Testis (tissue), 3 donors: Measurements from ENCODE around the gene TARDBP. TPM values are rescaled to one million over a fixed set of nuclear protein-coding genes. Genes with fewer than 3 reads are reported as not detected.

Source experiments
- DNase-seq: peaks from one replicate; pipeline ENCODE4 v3.0.0-alpha.2; 2019
- H3K27ac ChIP-seq, 2 donors: fragments of 200-600 bp; sonication (generic); one replicate each; pipeline ENCODE4 v1.5.1; 2019
- H3K27me3 ChIP-seq: fragments of 200-600 bp; sonication (generic); one replicate; pipeline ENCODE4 v1.5.1; 2019
- H3K36me3 ChIP-seq: fragments of 200-600 bp; sonication (generic); one replicate; pipeline ENCODE4 v1.5.1; 2017; ENCODE audit warnings: low read depth; ENCODE audit errors: missing control alignments
- H3K4me1 ChIP-seq: fragments of 200-600 bp; sonication (generic); one replicate; pipeline ENCODE4 v1.5.1; 2019
- H3K4me3 ChIP-seq, 2 donors: fragments of 200-600 bp; sonication (generic); one replicate each; pipeline ENCODE4 v1.5.1; 2017 to 2019
- H3K9me3 ChIP-seq: fragments of 200-600 bp; sonication (generic); one replicate; pipeline ENCODE4 v1.5.1; 2017
- POLR2A ChIP-seq: fragments of 450-650 bp; IDR thresholded peaks from one replicate; pipeline ENCODE4 v1.6.1; 2017; ENCODE audit warnings: antibody characterized with exemption, mild to moderate bottlenecking, moderate library complexity
- WGBS, 2 donors: methylation state at CpG; one replicate each; pipeline ENCODE4 v1.1.5; 2018; 5-methylcytosine and 5-hydroxymethylcytosine counted together
- intact Hi-C: fragments of 100-400 bp; cut with DNase I; formaldehyde crosslinking; loops from one replicate; pipeline ENCODE4 v1.15.1; 2023; ENCODE audit warnings: low total_unique reads
- polyA plus RNA-seq: library from polyadenylated mRNA; stranded (reverse); fragments of 350-450 nt; fragmentation: Illumina TruSeq; extraction: RNeasy Lipid Tissue Mini Kit (QIAGEN cat#74804); gene quantifications from one replicate; pipeline ENCODE4 v1.2.3, GENCODE V29; 2014; ENCODE audit warnings: low read depth, low replicate concordance; ENCODE audit not compliant: insufficient read depth
- total RNA-seq, 2 donors: library from RNA; depleted of rRNA; stranded (reverse); fragments of >200 nt; gene quantifications; one replicate each; pipeline ENCODE4 v1.2.3, GENCODE V29; 2016
- TF ChIP-seq, protein P1 (sequence below), 3 experiments: fragments of 450-650 bp in 2 of 3; fragments of 200-600 bp in 1 of 3; sonication (generic) in 1 of 3; IDR thresholded peaks; one replicate each; pipeline ENCODE4 v1.5.1; 2016 to 2019; ENCODE audit warnings: antibody characterized with exemption in 3 of 3, mild to moderate bottlenecking in 2 of 3, moderate library complexity in 1 of 3

TARDBP gene
- total and polyA plus RNA-seq, 3 donors from 2014 or later = 142 to 207 (median 185) TPM

DNA sequence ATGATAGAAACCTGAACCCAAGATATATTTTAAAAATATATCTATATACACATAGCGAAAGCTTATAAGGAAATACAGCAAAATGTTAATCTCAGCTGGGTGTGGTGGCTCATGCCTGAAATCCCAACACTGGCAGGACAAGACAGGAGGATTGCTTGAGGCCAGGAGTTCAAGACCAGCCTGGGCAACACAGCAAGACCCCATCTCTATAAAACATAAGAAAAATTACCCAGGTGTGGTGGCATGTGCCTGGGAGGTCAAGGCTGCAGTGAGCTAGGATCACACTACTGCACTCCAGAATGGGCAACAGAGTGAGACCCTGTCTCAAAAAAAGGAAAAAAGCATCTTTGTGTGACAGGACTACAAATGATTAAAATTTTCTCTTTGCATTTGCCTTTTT is 53.3 kb downstream of the TARDBP start:
- no peak overlapping the region for H3K4me3 ChIP-seq
- intact Hi-C loops = no loop called here
- H3K27me3 ChIP-seq = no peaks in the 10 kb centered on the region
- H3K9me3 ChIP-seq = no peaks in the 10 kb centered on the region
- H3K27ac ChIP-seq = no peak overlapping the region
- TF ChIP-seq POLR2A = no peak
- TF ChIP-seq, protein P1, sequence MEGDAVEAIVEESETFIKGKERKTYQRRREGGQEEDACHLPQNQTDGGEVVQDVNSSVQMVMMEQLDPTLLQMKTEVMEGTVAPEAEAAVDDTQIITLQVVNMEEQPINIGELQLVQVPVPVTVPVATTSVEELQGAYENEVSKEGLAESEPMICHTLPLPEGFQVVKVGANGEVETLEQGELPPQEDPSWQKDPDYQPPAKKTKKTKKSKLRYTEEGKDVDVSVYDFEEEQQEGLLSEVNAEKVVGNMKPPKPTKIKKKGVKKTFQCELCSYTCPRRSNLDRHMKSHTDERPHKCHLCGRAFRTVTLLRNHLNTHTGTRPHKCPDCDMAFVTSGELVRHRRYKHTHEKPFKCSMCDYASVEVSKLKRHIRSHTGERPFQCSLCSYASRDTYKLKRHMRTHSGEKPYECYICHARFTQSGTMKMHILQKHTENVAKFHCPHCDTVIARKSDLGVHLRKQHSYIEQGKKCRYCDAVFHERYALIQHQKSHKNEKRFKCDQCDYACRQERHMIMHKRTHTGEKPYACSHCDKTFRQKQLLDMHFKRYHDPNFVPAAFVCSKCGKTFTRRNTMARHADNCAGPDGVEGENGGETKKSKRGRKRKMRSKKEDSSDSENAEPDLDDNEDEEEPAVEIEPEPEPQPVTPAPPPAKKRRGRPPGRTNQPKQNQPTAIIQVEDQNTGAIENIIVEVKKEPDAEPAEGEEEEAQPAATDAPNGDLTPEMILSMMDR (IDR thresholded peaks at IDR 0.05) = no peak
- H3K4me1 ChIP-seq = peaks cover 3% of the 10 kb centered on the region
- DNase-seq = no peak
- H3K36me3 ChIP-seq = no peaks in the 10 kb centered on the region
- WGBS, 2 donors = 97 to 100% methylated on average over 1 of the region's 1 CpG

DNA sequence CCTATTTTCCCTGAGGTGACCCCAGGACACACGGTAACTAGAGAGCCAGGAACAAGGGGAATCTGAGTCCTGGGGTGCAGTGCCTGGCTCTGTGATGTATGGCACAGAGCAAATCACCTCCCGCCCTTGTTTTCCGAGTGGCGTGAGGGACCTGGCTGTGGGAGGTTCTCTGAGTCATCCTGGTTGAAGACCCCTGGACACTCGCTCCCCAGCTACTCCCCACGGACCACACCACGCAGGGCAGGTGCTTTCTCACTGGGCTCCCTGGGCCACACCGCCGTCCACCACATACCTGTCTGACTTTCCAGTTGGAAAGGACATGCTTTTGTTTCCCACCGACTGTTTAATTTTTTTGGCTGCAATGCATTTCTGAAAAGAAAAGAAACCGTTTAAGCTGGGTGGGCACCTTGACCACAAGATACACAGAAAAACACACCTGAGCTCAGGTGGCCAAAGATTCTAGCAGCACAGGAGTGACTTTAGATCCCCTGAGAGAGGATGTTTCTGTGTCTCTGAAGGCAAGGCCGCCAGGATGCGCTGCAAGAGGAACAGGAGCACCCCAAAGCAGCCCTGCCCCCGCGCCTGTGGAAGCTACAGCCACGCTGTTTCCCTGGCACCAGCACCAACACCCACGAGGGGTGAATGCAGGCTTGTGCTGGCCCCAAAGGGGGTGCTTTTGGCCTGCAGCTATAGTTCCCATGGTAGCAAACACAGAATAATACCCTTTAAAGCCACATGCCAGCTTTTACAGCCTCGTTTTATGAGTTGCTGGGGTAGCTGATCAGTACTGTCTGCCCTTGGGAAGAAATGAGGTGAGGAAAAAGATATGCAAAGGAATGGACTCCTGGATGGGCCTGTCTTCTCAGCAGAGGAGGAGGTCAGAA is 55.5 kb downstream of the TARDBP start:
- H3K36me3 ChIP-seq = no peaks in the 10 kb centered on the region
- no peaks in the 10 kb centered on the region for H3K4me1 ChIP-seq
- no peak overlapping the region for H3K27ac ChIP-seq
- intact Hi-C loops = no loop called here
- DNase-seq = peak; percentile 10
- H3K27me3 ChIP-seq = no peaks in the 10 kb centered on the region
- no peak overlapping the region for H3K4me3 ChIP-seq
- TF ChIP-seq POLR2A = no peak
- TF ChIP-seq, protein P1 (IDR thresholded peaks at IDR 0.05) = no peak
- 83 to 91% methylated on average over 18 of the region's 18 CpGs for WGBS, 2 donors
- H3K9me3 ChIP-seq = no peaks in the 10 kb centered on the region

DNA sequence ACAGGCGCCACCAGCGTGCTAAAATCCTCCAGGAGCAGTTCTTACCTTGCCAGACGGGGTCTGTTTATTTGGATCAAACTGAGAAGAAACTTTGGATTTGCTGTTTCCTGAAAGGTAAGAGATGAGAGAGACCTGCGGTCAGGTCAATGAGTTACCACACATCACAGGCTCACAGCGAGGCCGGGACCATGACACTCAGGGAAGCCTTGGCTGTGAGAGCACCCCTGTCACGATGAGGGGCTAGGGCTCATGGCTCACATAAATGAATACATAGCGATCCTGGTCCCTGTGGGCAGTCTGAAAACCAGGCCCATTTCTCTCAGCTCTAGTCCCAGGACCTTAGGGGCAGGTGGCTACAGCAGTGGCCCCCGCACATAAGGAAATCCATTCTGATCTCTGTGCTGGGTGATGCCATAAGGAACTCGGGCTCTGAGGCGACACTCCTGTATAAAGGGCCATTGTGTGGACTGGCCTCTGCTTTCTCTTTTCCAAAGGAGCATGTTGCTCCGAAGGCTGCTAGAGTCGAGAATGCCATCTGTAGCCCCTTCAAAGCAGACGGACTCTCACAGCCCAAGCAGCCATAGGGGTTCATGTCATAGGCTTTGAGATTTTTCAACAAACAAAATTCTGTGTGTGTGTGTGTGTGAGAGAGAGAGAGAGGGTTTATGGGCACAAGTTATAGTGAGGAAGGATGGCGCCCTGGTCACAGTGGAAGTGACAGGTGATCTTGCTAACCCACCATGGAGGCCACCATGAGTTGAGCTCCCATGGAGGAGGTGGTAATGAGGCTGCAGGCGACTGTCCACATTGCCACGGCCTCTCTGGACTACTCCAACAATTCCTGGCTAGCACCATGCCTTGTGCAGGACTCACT is 56.4 kb downstream of the TARDBP start:
- 89 to 97% methylated on average over 11 to 17 of the region's 17 CpGs for WGBS, 2 donors

DNA sequence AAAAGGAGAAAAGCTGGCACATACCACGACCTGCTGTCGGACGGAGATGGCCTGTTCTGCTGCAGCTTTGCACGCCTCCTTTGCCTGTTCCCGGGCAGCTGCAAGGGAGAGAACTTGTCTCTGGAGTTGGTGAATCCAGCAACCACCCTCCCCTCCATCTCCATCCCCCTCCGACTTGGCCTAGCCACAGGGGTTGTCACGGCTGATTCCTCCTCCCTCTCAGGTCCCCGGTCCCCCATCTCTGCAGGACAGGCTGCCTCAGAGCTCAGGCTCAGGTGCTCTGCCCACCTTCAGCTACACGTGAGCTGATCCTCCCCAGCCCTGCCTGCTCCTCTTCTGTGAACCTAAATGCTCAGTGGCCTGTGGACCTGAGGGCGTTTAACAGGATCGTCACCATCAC is 58.4 kb downstream of the TARDBP start:
- Histone ChIP-seq H3K27me3 (no peaks in the 10 kb centered on the region), H3K27ac (no peak overlapping the region), H3K36me3 (no peaks in the 10 kb centered on the region), H3K4me1 (no peaks in the 10 kb centered on the region), H3K9me3 (no peaks in the 10 kb centered on the region), H3K4me3 (no peak overlapping the region)
- DNase-seq = peak; percentile 11
- intact Hi-C loops = no loop called here
- 86 to 89% methylated on average over 11 of the region's 11 CpGs for WGBS, 2 donors
- TF ChIP-seq, protein P1 (IDR thresholded peaks at IDR 0.05) = no peak
- TF ChIP-seq POLR2A = no peak

More for the DNA sequence above, 56.4 kb downstream of the TARDBP start:
- TF ChIP-seq, protein P1 (IDR thresholded peaks at IDR 0.05) = no peak
- TF ChIP-seq POLR2A = no peak
- H3K9me3 ChIP-seq = no peaks in the 10 kb centered on the region
- no peak overlapping the region for H3K4me3 ChIP-seq
- H3K36me3 ChIP-seq = no peaks in the 10 kb centered on the region
- no peak overlapping the region for H3K27ac ChIP-seq
- no peaks in the 10 kb centered on the region for H3K27me3 ChIP-seq
- intact Hi-C loops = no loop called here
- DNase-seq = peak; percentile 12
- no peaks in the 10 kb centered on the region for H3K4me1 ChIP-seq
